ENCODE results near the gene SELENOM. TPM values are rescaled to one million over a fixed set of nuclear protein-coding genes. Genes with fewer than 3 reads are reported as not detected.

The SELENOM gene
- polyA plus RNA-seq, 1 donor from 2014 or later = 6.6 TPM

GRCh38 chr22:31126869-31127175 lies 19.5 kb upstream of the SELENOM start:
- Histone ChIP-seq H3K4me2 (ENCODE audit: low read length) (no peak overlapping the region), H3K27me3 (ENCODE audit: insufficient read depth, low read depth, low read length) (no peaks in the 10 kb centered on the region), H3K9me2 (ENCODE audit: insufficient read depth, low read length) (no peaks in the 10 kb centered on the region), H3K36me3 (ENCODE audit: insufficient read depth, low read length) (no peaks in the 10 kb centered on the region), H3K27ac (ENCODE audit: low read length) (no peak overlapping the region), H3K9me3 (ENCODE audit: low read length) (no peaks in the 10 kb centered on the region), H2AFZ (ENCODE audit: low read depth, low read length) (no peak overlapping the region), H3F3A (ENCODE audit: insufficient read depth, low read length, poor library complexity, severe bottlenecking) (no peaks in the 10 kb centered on the region), H3K9ac (ENCODE audit: low read length) (no peak overlapping the region), H3K79me2 (replicated peaks; ENCODE audit: insufficient read depth, low read length) (no peaks in the 10 kb centered on the region), H4K20me1 (ENCODE audit: insufficient read depth) (no peaks in the 10 kb centered on the region), H3K4me3 (ENCODE audit: low read length) (no peak overlapping the region)
- TF ChIP-seq EP300 (conservative IDR thresholded peaks at IDR 0.05; ENCODE audit: poor library complexity, severe bottlenecking) = no peak
- no peak for TF ChIP-seq TAF1 (IDR thresholded peaks at IDR 0.05; ENCODE audit: low read depth)
- TF ChIP-seq CTCF (IDR thresholded peaks at IDR 0.05; ENCODE audit: poor library complexity, severe bottlenecking) = no peak
- TF ChIP-seq, protein P1, sequence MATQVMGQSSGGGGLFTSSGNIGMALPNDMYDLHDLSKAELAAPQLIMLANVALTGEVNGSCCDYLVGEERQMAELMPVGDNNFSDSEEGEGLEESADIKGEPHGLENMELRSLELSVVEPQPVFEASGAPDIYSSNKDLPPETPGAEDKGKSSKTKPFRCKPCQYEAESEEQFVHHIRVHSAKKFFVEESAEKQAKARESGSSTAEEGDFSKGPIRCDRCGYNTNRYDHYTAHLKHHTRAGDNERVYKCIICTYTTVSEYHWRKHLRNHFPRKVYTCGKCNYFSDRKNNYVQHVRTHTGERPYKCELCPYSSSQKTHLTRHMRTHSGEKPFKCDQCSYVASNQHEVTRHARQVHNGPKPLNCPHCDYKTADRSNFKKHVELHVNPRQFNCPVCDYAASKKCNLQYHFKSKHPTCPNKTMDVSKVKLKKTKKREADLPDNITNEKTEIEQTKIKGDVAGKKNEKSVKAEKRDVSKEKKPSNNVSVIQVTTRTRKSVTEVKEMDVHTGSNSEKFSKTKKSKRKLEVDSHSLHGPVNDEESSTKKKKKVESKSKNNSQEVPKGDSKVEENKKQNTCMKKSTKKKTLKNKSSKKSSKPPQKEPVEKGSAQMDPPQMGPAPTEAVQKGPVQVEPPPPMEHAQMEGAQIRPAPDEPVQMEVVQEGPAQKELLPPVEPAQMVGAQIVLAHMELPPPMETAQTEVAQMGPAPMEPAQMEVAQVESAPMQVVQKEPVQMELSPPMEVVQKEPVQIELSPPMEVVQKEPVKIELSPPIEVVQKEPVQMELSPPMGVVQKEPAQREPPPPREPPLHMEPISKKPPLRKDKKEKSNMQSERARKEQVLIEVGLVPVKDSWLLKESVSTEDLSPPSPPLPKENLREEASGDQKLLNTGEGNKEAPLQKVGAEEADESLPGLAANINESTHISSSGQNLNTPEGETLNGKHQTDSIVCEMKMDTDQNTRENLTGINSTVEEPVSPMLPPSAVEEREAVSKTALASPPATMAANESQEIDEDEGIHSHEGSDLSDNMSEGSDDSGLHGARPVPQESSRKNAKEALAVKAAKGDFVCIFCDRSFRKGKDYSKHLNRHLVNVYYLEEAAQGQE (IDR thresholded peaks at IDR 0.05; ENCODE audit: borderline replicate concordance) = no peak
- no peak for TF ChIP-seq POLR2AphosphoS5 (IDR thresholded peaks at IDR 0.05)
- no peak for TF ChIP-seq EZH2 (IDR thresholded peaks at IDR 0.05; ENCODE audit: borderline replicate concordance, insufficient read depth, low read length, poor library complexity, severe bottlenecking)
- TF ChIP-seq MXI1 (conservative IDR thresholded peaks at IDR 0.05; ENCODE audit: poor library complexity, severe bottlenecking) = no peak

GRCh38 chr22:31126128-31126868 lies 18.9 kb upstream of the SELENOM start:
- Histone ChIP-seq H3K9me2 (ENCODE audit: insufficient read depth, low read length) (no peaks in the 10 kb centered on the region), H3F3A (ENCODE audit: insufficient read depth, low read length, poor library complexity, severe bottlenecking) (no peaks in the 10 kb centered on the region), H3K9me3 (ENCODE audit: low read length) (no peaks in the 10 kb centered on the region), H3K4me3 (ENCODE audit: low read length) (no peak overlapping the region), H3K4me2 (ENCODE audit: low read length) (no peak overlapping the region), H3K36me3 (ENCODE audit: insufficient read depth, low read length) (no peaks in the 10 kb centered on the region), H2AFZ (ENCODE audit: low read depth, low read length) (no peak overlapping the region), H3K27me3 (ENCODE audit: insufficient read depth, low read depth, low read length) (no peaks in the 10 kb centered on the region), H3K27ac (ENCODE audit: low read length) (no peak overlapping the region), H4K20me1 (ENCODE audit: insufficient read depth) (no peaks in the 10 kb centered on the region), H3K9ac (ENCODE audit: low read length) (no peak overlapping the region), H3K79me2 (replicated peaks; ENCODE audit: insufficient read depth, low read length) (no peaks in the 10 kb centered on the region)
- TF ChIP-seq CTCF (IDR thresholded peaks at IDR 0.05; ENCODE audit: poor library complexity, severe bottlenecking) (no peak), TAF1 (IDR thresholded peaks at IDR 0.05; ENCODE audit: low read depth) (no peak), EZH2 (IDR thresholded peaks at IDR 0.05; ENCODE audit: borderline replicate concordance, insufficient read depth, low read length, poor library complexity, severe bottlenecking) (no peak)

Data from neural cell (in vitro differentiated cells).